ENCODE measurements around the gene GJA3. TPM values are rescaled to one million over a fixed set of nuclear protein-coding genes. Genes with fewer than 3 reads are reported as not detected.

The GJA3 gene
- total and polyA plus RNA-seq, 9 of the 15 experiments (the other 6 are each of a cell fraction or from before 2014, with no cell fraction given) = 0.03 to 0.13 (median 0.04) TPM; not detected in 4

DNA sequence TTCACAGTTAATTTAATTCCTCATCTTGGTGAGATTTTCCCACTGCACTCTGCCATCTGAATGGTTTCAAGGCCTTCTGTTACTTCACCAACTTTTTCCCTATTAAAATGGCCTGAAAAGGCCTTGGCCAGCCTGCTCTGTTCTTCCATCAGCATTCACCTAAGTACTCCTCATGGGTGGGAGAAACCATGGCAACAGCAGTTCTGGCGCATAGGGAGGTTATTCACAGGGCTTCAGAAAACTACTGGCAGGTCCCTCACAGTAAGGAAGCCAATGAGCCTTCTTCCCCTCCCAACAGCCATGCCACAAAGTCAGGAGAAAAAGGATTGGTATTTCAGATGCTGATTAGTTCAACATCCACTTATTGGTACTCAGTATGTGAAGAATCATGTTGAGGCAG, 49.1 kb upstream of the GJA3 start:
- 0% methylated on average over 1 of the region's 1 CpG for WGBS (ENCODE audit: insufficient coverage, low coverage, missing lambda C conversion rate)
- no peak overlapping the region for H3K9ac ChIP-seq (ENCODE audit: insufficient read depth in 1 of 2, low read depth in 2 of 2, low read length in 2 of 2)
- ChIA-PET CTCF (ENCODE audit: low intra/inter-chr PET ratio) (no interaction called here), POLR2A (no interaction called here)
- no peak for DNase-seq (ENCODE audit: extremely low read depth in 1 of 4, low spot score in 3 of 4)
- H2AFZ ChIP-seq (ENCODE audit: low read depth, low read length) = no peak overlapping the region
- no TSS peak for BruUV-seq (replicated peaks)
- intact Hi-C loops (cut with micrococcal nuclease) (no loop called here), in situ Hi-C loops (cut with MboI) (no loop called here)
- no peaks in the 10 kb centered on the region for H3K36me3 ChIP-seq (ENCODE audit: control insufficient read depth, insufficient read depth, low read length)
- H3K4me1 ChIP-seq (replicated peaks in 1 of 2; ENCODE audit: control insufficient read depth in 2 of 2, insufficient read depth in 2 of 2, low read length in 2 of 2) = no peaks in the 10 kb centered on the region; a peak in 1 of 5 replicates
- FAIRE-seq = no peak
- TF ChIP-seq TCF7L2 (IDR thresholded peaks at IDR 0.05; ENCODE audit: low read depth, low read length) = no peak
- TF ChIP-seq MEF2A (IDR thresholded peaks at IDR 0.05; ENCODE audit: control insufficient read depth, low read depth, low read length) = no peak
- TF ChIP-seq CAMTA2 (CRISPR knock-in tag; conservative IDR thresholded peaks at IDR 0.05) = no peak
- TF ChIP-seq NCOA1 (IDR thresholded peaks at IDR 0.05; ENCODE audit: low read depth) = no peak
- TF ChIP-seq, protein P1, sequence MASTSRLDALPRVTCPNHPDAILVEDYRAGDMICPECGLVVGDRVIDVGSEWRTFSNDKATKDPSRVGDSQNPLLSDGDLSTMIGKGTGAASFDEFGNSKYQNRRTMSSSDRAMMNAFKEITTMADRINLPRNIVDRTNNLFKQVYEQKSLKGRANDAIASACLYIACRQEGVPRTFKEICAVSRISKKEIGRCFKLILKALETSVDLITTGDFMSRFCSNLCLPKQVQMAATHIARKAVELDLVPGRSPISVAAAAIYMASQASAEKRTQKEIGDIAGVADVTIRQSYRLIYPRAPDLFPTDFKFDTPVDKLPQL (IDR thresholded peaks at IDR 0.05; ENCODE audit: extremely low read depth, insufficient read length) = no peak
- H3K9me1 ChIP-seq (ENCODE audit: control insufficient read depth, insufficient read depth, low read length) = no peaks in the 10 kb centered on the region
- no peaks in the 10 kb centered on the region for H3K9me3 ChIP-seq (replicated peaks; ENCODE audit: control insufficient read depth, insufficient read depth, low read depth, low read length)
- no peaks in the 10 kb centered on the region for H3K79me2 ChIP-seq (ENCODE audit: control insufficient read depth, insufficient read depth, low read length)
- no peak overlapping the region for H3K4me2 ChIP-seq (ENCODE audit: insufficient read depth, low read length)
- no peaks in the 10 kb centered on the region for H4K20me1 ChIP-seq (replicated peaks; ENCODE audit: control insufficient read depth, insufficient read depth, low read length)
- peaks cover 0 to 14% of the 10 kb centered on the region in 2 experiments; a peak in 2 of 5 replicates for H3K27me3 ChIP-seq (ENCODE audit: control insufficient read depth in 2 of 2, insufficient read depth in 2 of 2, low read length in 2 of 2)
- no peak overlapping the region for H3K4me3 ChIP-seq
- no peak overlapping the region for H3K27ac ChIP-seq (ENCODE audit: extremely low read depth, low read depth, low read length)
- no peak for ATAC-seq

GRCh38 chr13:20206698-20207235, 45.9 kb upstream of the GJA3 start:
- Histone ChIP-seq H3K9me1 (ENCODE audit: control insufficient read depth, insufficient read depth, low read length) (no peaks in the 10 kb centered on the region), H2AFZ (ENCODE audit: low read depth, low read length) (no peak overlapping the region), H3K27me3 (ENCODE audit: control insufficient read depth in 2 of 2, insufficient read depth in 2 of 2, low read length in 2 of 2) (peaks cover 0 to 14% of the 10 kb centered on the region in 2 experiments; a peak in 3 of 5 replicates), H3K4me1 (replicated peaks in 1 of 2; ENCODE audit: control insufficient read depth in 2 of 2, insufficient read depth in 2 of 2, low read length in 2 of 2) (no peaks in the 10 kb centered on the region; a peak in 1 of 5 replicates), H4K20me1 (replicated peaks; ENCODE audit: control insufficient read depth, insufficient read depth, low read length) (no peaks in the 10 kb centered on the region), H3K27ac (ENCODE audit: extremely low read depth, low read depth, low read length) (no peak overlapping the region), H3K4me3 (no peak overlapping the region), H3K9ac (ENCODE audit: insufficient read depth in 1 of 2, low read depth in 2 of 2, low read length in 2 of 2) (no peak overlapping the region), H3K79me2 (ENCODE audit: control insufficient read depth, insufficient read depth, low read length) (no peaks in the 10 kb centered on the region), H3K4me2 (ENCODE audit: insufficient read depth, low read length) (no peak overlapping the region), H3K36me3 (ENCODE audit: control insufficient read depth, insufficient read depth, low read length) (no peaks in the 10 kb centered on the region), H3K9me3 (replicated peaks; ENCODE audit: control insufficient read depth, insufficient read depth, low read depth, low read length) (no peaks in the 10 kb centered on the region)
- in situ Hi-C loops (cut with MboI) = no loop called here
- ChIA-PET POLR2A (no interaction called here), CTCF (ENCODE audit: low intra/inter-chr PET ratio) (no interaction called here)
- DNase-seq (ENCODE audit: extremely low read depth in 1 of 4, low spot score in 3 of 4) (peak; percentile 13 to 37 (median 16)), FAIRE-seq (no peak), ATAC-seq (peak; percentile 20; the same call in 1 of the 3 replicates)
- peak; percentile 34 for TF ChIP-seq CBFA2T2 (conservative IDR thresholded peaks at IDR 0.05)
- no peak for TF ChIP-seq YY1 (IDR thresholded peaks at IDR 0.05; ENCODE audit: borderline replicate concordance in 1 of 3, control insufficient read depth in 1 of 3, extremely low read depth in 1 of 3, insufficient read depth in 3 of 3, insufficient read length in 1 of 3, insufficient replicate concordance in 2 of 3, low read depth in 1 of 3, low read length in 2 of 3)
- TF ChIP-seq TAL1 (IDR thresholded peaks at IDR 0.05) = peak; percentile 45; the same call in 1 of the 2 replicates
- TF ChIP-seq CBFA2T3 (IDR thresholded peaks at IDR 0.05) = peak; percentile 57; the same call in 1 of the 2 replicates
- peak; percentile 17; the same call in 1 of the 2 replicates for TF ChIP-seq TCF3 (CRISPR knock-in tag; IDR thresholded peaks at IDR 0.05)
- intact Hi-C loops (cut with micrococcal nuclease) = no loop called here
- BruUV-seq (replicated peaks) = no TSS peak
- 0% methylated on average over 15 of the region's 16 CpGs for WGBS (ENCODE audit: insufficient coverage, low coverage, missing lambda C conversion rate)
